IMR-90 (cell line): ENCODE results near the gene GLDC.

Experiments
- BHLHE40 ChIP-seq: fragments of 150-350 bp; IDR thresholded peaks from 2 replicates; pipeline ENCODE4 v1.6.1; 2016; ENCODE audit warnings: mild to moderate bottlenecking, low read depth, low read length
- CTCF ChIP-seq: conservative IDR thresholded peaks from 2 replicates; pipeline ENCODE4 v1.5.1; 2012; ENCODE audit warnings: mild to moderate bottlenecking, low read depth, low read length, improper control_type of control experiment
- ELK1 ChIP-seq: fragments of 150-350 bp; IDR thresholded peaks from 2 replicates; pipeline ENCODE4 v1.6.1; 2016; ENCODE audit warnings: low read depth, mild to moderate bottlenecking, low read length, moderate library complexity, borderline replicate concordance
- POLR2A ChIP-seq: IDR thresholded peaks from 2 replicates; pipeline ENCODE4 v1.6.1; 2012; ENCODE audit warnings: mild to moderate bottlenecking, low read depth, low read length
- RFX5 ChIP-seq: IDR thresholded peaks from 2 replicates; pipeline ENCODE4 v1.8.0; 2012; ENCODE audit warnings: low read depth, mild to moderate bottlenecking, low read length, moderate library complexity

- TF ChIP-seq CTCF: no peak
- TF ChIP-seq RFX5: no peak
- TF ChIP-seq POLR2A: no peak
- no peak for TF ChIP-seq BHLHE40
- no peak for TF ChIP-seq ELK1
Measured at GRCh38 chr9:6667080-6667479, 21.6 kb upstream of the GLDC start.
